Activated CD4-positive, CD25-positive, alpha-beta regulatory T cell (primary cell): Measurements from ENCODE around the gene CCT3.
"Not testable (repeated sequence)": the region's sequence is repeated elsewhere in the genome, so short reads cannot be mapped to it uniquely, and the experiment has no call there.

Experiments used
- DNase-seq, 4 experiments: peaks; one replicate each; lab custom pipeline; 2025; lab: John Stamatoyannopoulos, UW

CCT3 gene

DNA sequence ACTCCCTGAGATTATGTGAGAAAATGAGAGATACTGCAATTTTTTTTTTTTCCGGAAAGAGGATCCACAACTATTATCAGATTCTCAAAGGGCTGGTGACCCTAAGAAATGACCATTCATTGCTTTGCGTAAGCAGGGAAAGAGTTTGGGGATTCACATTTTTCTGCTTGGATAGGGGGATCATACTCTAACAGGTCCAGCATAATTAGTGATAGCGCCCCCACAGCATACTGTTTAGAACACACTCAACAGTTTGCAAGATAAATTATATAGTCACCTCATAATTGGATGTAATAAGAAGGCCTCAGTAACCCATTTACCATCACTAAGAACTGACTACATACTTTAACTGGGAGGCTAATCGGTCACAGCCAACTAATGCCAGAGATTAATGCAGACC lies 1.9 kb downstream of the CCT3 start:
- no peak for DNase-seq

DNA sequence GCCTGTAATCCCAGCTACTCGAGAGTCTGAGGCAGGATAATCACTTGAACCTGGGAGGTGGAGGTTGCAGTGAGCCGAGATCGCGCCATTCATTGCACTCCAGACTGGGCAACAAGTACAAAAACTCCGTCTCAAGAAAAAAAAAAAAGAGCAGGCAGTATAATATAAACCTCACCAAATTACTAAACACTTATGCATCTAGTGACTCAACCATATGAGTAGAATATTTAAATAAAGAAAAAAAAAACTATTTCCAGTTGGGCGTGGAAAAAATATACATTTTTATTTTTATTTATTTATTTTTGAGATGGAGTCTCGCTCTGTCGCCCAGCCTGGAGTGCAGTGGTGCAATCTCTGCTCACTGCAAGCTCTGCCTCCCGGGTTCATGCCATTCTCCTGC lies 14.9 kb downstream of the CCT3 start:
- not testable (repeated sequence) for DNase-seq

DNA sequence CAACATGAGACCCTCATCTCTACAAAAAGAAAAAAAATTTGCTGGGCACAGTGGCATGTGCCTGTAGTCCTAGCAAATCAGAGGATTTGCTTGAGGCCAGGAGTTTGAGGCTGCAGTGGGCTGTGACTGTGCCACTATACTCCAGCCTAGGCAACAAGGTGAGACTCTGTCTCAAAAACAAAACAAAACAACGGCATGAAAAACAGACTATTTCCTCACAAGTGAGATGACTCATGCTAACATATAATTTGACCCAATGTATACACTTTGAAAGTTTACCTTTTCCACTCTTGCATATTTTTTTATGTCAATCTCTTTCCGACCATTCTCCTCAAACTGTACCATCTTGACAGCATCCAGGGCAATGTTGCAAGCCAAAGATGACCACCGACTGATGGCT lies 17.5 kb downstream of the CCT3 start:
- DNase-seq = no peak

DNA sequence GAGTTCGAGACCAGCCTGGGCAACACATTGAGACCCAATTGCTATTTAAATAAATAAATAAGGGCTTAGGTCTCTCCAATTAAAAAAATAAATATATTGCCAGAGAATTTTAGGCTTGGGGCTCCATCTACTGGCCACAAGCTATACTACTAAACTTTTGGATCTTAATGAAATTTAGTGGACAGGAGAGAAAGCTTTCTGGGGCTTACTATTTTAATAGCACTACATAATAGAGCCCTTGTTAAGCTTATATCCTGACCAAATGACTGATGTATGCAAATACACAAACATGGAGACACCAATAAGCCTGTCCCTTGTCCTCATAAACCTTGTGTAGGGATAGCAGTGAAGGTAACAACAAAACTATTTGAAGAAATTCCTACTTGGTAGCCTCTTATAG lies 18.4 kb downstream of the CCT3 start:
- DNase-seq = no peak

DNA sequence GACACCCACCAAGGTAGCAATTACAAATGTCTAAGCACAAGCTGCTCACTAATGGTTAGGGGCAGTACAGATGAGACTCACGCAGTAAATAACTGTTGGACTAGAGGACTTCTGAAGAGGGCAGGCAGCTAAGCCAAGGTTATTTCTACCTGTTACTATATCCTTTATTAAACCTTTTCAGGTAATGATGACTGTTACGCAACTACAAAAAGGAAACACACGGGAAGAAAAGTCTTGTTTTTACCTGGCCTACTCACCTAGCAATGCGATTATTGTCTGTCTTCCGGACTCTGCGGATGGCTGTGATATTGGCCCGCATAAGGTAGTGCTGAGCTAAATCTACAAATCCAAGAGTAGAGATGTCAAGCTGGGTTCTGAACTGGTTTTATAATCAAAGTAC lies 21.2 kb downstream of the CCT3 start:
- DNase-seq = no peak

DNA sequence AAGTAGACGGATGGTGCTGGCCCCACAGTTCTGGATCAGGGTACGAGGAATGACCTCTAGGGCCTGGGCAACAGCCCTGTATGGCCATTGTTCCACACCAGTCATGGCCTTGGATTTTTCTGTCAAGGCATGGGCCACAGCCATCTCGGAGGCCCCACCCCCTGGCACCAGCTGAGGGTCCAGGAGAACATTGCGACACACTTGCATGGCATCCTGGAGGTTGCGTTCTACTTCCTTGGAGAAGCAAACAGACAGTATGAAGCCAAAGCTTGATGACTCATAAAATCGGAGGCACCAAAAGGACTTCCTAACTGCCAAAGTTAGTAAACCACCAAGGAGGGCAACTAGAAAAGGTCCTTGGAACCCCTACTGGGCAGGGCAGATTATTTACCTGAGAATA lies 27.1 kb downstream of the CCT3 start:
- no peak for DNase-seq

DNA sequence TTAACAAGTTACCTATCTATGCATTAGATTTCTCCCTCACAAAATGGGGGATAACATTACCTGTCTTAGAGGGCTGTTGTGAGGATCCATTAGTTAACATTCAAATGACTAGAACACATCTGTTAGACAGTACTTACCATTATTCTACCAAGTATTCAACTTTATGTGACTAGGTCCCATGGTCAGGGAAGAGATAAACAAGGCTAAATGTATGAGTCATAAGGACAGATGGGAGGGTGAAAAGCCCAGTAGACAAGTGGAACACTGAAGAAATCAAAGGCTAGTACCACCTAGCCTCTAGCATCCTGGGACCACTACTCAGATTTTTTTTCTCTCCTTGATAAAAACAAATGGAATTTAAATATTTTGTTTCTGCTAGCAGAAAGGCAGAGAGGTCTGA lies 30.0 kb downstream of the CCT3 start:
- DNase-seq = no peak

DNA sequence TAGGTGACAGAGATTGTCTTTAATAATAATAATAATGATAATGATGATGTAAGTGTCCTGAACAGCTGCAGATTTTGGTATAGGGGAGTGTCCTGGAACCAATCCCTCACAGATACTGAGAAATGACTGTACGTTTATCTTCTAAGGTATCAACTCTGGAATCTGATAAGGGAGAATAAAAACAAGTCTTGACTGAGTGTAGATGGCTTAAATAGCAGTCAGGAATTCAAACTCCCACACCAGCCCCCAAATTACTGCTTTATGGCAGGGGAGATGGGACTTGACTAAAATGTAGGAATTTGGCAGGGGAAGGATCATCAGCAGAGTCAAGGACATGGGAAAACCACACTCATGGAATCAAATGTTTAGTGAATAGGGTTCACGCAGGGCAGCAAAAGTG lies 32.9 kb downstream of the CCT3 start:
- DNase-seq = no peak

DNA sequence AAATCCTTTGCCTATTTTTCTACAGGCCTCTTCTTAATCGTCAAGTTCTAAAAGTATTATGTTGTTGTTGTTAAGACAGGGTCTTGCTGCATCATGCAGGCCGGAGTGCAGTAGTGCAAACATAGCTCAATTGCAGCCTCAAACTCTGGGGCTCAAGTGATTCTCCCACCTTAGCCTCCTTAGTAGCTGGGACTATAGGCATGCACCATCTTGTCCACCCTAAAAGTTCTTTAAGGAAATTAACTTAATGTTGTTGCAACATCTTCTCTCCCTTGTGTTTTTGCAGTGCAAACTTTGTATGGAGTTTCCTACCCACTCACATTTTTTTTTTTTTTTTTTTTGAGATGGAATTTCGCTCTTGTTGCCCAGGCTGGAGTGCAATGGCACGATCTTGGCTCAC lies 34.9 kb downstream of the CCT3 start:
- no peak for DNase-seq

DNA sequence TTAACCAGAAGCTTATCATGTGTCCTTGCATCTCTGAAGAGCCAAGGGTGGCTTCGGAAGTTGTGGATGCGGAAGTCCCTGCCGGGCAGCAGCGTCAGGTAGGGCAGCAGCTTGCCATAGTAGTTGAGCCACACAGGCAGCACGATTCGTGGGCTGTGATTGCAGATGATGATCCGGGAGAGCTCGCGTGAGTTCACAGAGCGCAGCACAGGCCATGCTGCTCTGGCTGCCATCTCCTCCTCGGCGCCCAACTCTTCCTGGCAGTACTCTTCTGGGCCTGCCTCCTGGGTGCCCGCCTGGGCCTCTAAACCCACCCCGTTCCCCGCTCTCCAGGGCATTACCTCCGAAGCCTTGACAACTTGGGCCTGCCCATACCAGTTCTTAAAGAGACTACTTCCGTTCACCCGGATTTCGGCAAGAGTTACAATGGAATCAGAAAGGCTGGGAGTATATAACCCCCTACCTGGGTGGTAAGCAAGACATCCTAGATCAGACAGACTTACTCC lies 39.2 kb downstream of the CCT3 start, which contains the start of gene VHLL:
VHLL (minus strand) TSS at position 456 of the 506 bp plus-strand sequence; CDS start at position 338, 118 bp downstream.
- no peak for DNase-seq

DNA sequence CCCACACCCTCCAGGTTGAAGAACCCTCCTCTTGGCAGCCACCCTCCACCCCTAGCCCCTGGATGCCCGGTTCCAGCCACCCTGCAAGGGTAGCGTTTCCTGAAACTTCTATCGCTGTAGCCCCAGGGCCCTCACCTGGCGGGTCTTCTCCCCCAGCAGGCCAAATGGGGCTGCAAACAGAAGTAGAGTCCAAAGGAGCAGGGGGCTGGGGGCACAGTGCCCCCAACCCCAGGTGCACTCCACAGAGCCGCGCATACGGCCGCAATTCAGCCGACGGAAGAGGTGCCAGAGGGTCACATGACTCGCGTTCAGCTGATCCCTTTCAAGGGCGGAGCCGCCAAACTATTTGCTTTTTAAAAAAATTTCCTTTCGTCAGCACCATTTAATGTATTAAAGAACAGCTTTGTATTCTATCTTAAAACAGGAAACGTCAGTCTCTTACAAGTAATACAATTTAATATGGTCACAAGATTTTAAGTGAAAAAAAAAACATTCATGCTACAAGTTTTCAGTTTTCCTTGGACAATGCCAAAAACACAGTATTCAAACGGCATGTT lies 42.6 kb downstream of the CCT3 start, which contains the start of gene GLMP:
GLMP (minus strand) TSS at position 289 of the 557 bp plus-strand sequence; CDS start at position 255, 34 bp downstream.
- DNase-seq = peak in 2 of 4 experiments; percentile 15 to 29

DNA sequence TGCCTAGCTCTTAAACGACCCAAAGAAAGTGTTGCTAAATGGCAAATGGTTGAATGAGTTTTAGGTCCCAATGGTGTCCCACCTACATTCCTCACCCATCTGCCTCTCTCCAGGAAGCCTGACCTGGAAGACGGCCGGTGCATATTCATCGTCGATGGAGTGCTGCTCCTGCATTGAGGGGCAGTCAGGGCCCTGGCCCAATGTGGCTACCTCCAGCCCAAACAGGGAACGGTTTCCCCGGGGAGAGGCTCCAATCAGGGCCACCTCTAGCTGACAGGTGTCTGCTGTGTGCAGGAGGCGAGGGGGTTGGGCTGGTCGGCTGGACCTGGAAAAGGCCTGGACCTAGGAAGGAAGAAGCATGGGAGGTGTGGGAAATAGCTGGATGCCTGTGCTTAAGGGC lies 44.2 kb downstream of the CCT3 start:
- no peak for DNase-seq

DNA sequence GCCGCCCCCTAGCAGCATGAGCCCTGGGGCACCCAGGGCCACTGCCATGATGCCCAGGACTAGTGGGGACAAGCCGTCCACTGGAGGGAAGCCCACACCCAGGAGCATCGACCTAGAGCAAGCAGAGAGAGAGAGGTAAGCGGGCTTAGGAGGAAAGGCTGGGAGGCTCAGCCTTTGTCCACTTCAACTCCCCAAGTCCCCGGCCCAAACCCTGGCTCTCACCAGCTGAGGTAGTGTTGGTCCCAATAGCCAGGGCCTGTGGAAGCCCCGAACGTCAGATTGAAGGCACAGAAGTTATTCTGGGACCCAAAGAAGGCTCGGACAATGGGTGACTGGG lies 45.0 kb downstream of the CCT3 start:
- DNase-seq = no peak

DNA sequence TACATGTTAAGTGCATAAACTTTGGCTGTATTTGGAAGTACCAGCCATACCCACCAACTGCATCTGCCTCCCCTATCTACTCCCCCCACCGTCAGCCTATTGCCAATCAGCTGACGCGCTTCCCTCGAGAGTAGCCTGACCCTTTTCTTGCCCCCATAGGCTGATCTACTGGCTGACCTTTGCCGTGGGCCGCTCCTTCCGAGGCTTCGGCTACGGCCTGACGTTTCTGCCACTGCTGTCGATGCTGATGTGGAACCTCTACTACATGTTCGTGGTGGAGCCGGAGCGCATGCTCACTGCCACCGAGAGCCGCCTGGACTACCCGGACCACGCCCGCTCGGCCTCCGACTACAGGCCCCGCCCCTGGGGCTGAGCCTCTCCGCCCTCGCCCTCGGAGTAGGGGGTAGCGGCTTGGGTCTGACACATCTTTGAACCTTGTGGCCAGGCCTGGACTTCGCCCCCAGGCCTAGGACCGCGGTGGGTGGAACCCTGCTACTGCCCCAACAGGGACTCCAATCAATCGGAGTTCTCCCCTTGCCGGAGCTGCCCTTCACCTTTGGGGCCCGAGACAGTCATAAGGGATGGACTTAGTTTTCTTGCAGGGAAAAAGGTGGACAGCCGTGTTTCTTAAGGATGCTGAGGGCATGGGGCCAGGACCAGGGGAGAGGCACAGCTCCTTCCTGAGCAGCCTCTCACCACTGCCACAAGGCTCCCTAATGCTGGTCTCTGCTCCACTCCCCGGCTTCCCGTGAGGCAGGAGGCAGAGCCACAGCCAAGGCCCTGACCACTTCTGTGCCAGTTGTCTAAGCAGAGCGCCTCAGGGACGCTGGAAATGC lies 46.6 kb downstream of the CCT3 start:
- DNase-seq = no peak

DNA sequence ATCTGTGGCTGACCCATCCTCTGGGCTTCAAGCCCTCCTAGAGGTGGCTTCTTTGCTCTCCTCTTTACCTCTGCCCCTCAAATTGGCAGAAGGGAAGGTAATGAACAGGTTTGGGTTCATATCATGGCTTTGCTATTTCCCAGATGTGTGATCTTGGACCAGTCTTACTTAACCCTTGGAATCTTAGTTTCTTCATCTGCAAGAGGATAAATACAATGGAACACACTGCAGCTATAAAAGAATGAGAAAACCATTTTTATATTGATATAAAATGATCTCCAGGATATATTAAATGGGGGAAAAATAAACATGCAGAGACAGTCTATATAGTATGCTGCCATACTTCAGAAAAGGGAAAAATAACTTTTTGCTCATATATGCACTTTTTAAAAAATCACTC lies 48.2 kb downstream of the CCT3 start:
- no peak for DNase-seq

DNA sequence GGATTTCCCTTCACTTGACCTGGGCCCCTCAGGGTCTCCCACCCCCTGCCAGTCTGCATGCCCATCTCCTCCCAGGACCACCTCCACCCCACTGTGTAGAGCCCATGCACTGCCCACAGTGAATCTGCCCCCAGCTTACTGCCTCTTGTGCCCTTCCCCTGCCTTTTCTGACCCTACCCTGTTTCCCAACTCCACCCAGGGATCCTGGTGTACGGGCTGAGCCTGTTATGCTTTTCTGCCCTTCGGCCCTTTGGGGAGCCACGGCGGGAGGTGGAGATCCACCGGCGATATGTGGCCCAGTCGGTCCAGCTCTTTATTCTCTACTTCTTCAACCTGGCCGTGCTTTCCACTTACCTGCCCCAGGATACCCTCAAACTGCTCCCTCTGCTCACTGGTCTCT lies 52.0 kb downstream of the CCT3 start:
- DNase-seq = no peak

DNA sequence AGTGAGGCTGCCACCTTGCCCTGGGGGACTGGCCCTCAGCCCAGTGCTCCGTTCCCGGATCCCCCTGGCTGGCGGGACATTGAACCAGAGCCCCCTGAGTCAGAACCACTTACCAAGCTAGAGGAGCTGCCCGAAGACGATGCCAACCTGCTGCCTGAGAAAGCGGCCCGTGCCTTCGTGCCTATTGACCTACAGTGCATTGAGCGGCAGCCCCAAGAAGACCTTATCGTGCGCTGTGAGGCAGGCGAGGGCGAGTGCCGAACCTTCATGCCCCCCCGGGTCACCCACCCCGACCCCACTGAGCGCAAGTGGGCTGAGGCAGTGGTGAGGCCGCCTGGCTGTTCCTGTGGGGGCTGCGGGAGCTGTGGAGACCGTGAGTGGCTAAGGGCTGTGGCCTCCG lies 52.7 kb downstream of the CCT3 start:
- no peak for DNase-seq

DNA sequence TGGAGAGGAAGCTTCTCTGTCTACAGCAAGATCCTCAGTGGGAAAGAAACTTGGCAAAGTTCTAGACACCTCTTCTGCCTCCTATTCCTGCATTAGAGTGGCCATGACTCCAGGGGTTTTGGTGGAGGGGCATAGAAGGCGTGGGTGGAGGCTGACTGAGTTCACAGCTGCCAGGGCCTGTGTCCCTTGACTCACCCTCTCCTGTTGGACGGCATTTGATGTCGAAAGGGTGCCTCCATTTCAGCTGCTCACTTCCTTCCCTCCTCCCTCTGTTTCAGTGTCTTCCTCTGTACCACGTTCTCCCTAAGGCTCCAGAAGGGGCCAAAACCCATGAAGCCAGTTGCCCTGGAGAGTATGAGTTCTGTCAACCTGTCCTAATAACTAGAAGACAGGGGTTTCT lies 53.3 kb downstream of the CCT3 start:
- DNase-seq = no peak

DNA sequence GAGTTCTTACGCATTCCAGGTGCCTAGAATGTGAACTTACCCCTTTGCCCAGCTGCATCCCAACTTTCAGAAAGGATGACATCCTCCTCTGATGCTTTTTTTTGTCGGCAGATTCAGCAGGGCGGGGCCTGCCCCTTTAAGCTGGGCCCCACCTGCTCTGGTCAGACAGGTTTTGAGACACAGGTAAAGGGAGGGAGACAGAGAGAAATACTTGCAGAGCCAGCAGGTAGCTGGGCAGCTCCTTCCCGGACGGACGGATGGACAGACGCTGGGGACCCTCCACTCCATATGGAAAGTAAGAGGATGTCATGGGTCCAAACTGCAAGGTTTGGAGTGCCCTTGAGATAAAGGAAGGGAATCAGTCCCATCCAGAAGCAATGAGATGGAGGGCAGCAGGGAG lies 54.0 kb downstream of the CCT3 start, which contains the start of gene TMEM79:
TMEM79 (plus strand) TSS at position 214 of the 400 bp plus-strand sequence. CDS start 902 bp downstream, outside the sequence.
- no peak for DNase-seq

DNA sequence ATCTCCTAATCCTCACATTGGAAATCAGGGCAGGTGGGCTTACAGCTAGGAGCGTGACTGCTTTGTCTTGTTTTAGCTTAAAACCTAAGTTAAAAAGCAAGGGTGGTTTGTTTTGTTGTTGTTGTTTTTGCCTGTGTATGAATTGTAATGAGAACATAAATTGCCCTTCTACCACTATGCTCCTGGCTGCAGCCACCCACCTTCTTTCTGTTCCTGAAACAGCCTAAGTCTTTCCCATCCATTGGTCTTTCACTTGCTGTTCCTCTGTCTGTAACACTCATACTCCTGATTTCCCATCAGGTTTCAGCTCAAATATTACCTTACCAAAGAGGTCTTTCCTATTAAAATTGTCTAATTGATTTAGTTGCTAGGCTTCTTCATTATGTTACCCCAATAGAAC lies 54.6 kb downstream of the CCT3 start:
- DNase-seq = no peak

DNA sequence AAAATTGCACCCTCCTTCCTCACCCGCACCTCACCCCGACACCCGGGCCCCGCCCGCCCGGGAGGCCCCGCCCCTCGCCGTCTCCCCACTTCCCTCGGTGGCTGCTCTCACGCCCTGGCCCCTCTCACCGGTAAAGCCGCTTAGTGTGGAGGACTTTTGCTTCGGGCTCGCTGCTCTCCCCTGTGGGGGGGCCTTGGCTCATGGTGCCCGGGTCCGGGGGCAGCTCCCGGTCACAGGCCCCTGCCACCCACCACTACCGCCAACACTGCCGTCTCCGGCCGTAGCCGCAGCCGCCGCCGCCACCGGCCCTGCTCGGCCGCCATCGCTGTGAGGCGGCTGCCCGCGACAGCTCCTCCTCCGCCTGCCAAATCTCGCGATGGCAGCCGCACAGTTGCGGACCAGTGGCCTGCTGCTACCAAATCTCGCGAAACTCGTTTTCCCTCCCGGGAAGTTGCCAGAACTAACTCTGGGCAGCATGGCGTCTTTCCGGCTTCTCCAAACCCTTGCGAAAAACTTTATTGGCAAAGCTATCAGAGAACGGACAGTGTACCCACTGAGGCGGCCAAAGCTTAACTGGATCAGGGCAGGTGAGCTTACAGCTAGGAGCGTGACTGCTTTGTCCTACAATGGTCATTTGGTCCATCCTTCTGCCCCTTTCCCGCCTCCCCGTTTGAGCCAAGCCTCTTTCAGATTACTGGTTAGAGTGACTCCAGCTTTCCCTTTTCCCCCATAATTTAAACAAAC lies 55.4 kb downstream of the CCT3 start, which contains the start of gene SMG5:
SMG5 (minus strand) TSS at position 347 of the 744 bp plus-strand sequence; CDS start at position 202, 145 bp downstream.
- DNase-seq = peak; percentile 81 to 92 (median 88)

DNA sequence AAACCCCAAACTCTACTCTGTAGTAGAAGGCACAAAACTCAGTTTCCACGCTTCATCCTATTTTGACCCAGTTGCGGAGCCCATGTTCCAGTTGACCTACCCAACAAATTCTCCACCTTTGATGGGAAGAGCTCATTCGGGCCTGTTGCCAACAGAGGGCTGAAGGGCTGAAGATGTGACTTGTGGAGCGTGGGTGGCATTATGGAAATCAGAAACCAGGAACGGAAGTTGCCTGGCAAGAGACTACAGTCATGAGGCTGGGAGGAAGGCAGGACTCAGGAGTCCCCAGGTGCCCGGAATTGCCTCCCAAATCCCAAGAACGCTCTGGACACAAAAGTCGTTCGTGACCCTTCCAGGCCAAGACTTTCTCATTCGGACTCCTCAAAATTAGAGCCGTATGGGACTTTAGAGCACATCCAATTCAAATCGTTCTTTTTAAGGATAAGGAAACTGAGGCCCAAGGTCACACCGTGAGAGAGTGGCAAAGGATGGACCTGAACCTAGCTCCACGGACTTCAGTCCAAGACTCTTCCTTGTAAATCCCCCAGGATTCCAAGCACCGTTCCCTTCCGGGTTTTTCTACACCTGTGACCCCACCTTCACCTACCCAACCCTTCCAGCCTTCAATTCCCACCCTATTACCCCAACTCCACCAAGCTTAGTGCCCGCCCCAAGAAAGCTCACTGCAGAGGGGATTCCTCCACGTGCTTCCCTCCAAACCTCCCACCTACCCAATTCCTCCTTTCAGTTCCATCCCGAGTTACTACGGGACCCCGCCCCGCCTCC lies 56.2 kb downstream of the CCT3 start:
- DNase-seq = no peak
